Stimulated activated CD4-positive, alpha-beta T cell treated with anti-CD3 and anti-CD28 coated beads, TNF-alpha, amount 100 ng/mL, for 1 hour (primary cell): ENCODE results near the gene MPND.

Source experiments
- DNase-seq, 3 donors: peaks; one replicate each; pipeline ENCODE4 v3.0.0-alpha.2; 2020; ENCODE audit warnings: low read depth in 3 of 3, low spot score in 1 of 3

MPND gene

GRCh38 chr19:4343370-4344307 lies at the start of gene MPND:
Gene MPND (plus strand): TSS chr19:4343562. CDS start chr19:4343594, 32 bp downstream.
- peak; percentile 69 to 95 (median 77) for DNase-seq

GRCh38 chr19:4294389-4294788 lies 49.0 kb upstream of the MPND start:
- DNase-seq: no peak

- no peak for DNase-seq
Observed at GRCh38 chr19:4295972-4296771, 47.2 kb upstream of the MPND start.

- DNase-seq: no peak
Observed at GRCh38 chr19:4297901-4298809, 45.2 kb upstream of the MPND start.

GRCh38 chr19:4298810-4299550 lies 44.4 kb upstream of the MPND start:
- no peak for DNase-seq

- no peak for DNase-seq
Observed at GRCh38 chr19:4300589-4300988, 42.8 kb upstream of the MPND start.

- no peak for DNase-seq
Observed at GRCh38 chr19:4301590-4302242, 41.6 kb upstream of the MPND start.

- no peak for DNase-seq
Observed at GRCh38 chr19:4302243-4302640, 41.1 kb upstream of the MPND start, which contains the start of gene TMIGD2. Gene TMIGD2 (minus strand): TSS chr19:4302389. CDS start chr19:4302385, 4 bp downstream.

GRCh38 chr19:4303819-4304537 lies 39.4 kb upstream of the MPND start:
- no peak for DNase-seq

- peak in 1 of 3 donors; percentile 63 for DNase-seq
Observed at GRCh38 chr19:4304538-4305256, 38.7 kb upstream of the MPND start, which contains the start of gene FSD1. Gene FSD1 (plus strand): TSS chr19:4304598. CDS start chr19:4304747, 149 bp downstream.

GRCh38 chr19:4305257-4305612 lies 38.1 kb upstream of the MPND start:
- DNase-seq: no peak

GRCh38 chr19:4305659-4306058 lies 37.7 kb upstream of the MPND start:
- DNase-seq: no peak

- no peak for DNase-seq
Observed at GRCh38 chr19:4310247-4311121, 32.9 kb upstream of the MPND start.

- DNase-seq: no peak
Observed at GRCh38 chr19:4313847-4314490, 29.4 kb upstream of the MPND start.

- no peak for DNase-seq
Observed at GRCh38 chr19:4316956-4317355, 26.4 kb upstream of the MPND start.

GRCh38 chr19:4318460-4318859 lies 24.9 kb upstream of the MPND start:
- no peak for DNase-seq
